A673 (cell line): ENCODE results near the gene FKRP. TPM values are rescaled to one million over a fixed set of nuclear protein-coding genes. Genes with fewer than 3 reads are reported as not detected.

Source experiments
- BruUV-seq: library from RNA; stranded (reverse); fragments of 400-500 nt; replicated peaks from 2 replicates; lab custom pipeline; 2021; lab: Mats Ljungman, UMichigan
- CTCF ChIA-PET: fragments of 300-600 bp; sonication (Branson Sonifier 250); formaldehyde crosslinking; loops from one replicate; lab custom pipeline; 2022; ENCODE audit warnings: antibody characterized with exemption; lab: Charles Lee
- POLR2A ChIA-PET: fragments of 300-600 bp; sonication (Branson Sonifier 250); formaldehyde crosslinking; loops from one replicate; lab custom pipeline; 2022; ENCODE audit warnings: antibody characterized with exemption; ENCODE audit not compliant: low non-redundant PET; lab: Charles Lee
- DNase-seq: peaks from one replicate; pipeline ENCODE4 v3.0.0-alpha.2; 2015; ENCODE audit warnings: low spot score
- H3K27ac ChIP-seq: fragments of 200-600 bp; sonication (generic); 2 replicates; pipeline ENCODE4 v1.5.1; 2016; ENCODE audit warnings: mixed run types, low read depth, mild to moderate bottlenecking, mixed read lengths, antibody characterized with exemption, low read length; ENCODE audit not compliant: poor library complexity, severe bottlenecking
- H3K27me3 ChIP-seq: fragments of 200-600 bp; sonication (generic); replicated peaks from 2 replicates; pipeline ENCODE4 v1.6.1; 2017; ENCODE audit warnings: mixed run types, low read depth, mild to moderate bottlenecking, mixed read lengths, antibody characterized with exemption, low read length; ENCODE audit not compliant: insufficient read depth, poor library complexity
- H3K36me3 ChIP-seq: fragments of 200-600 bp; sonication (generic); 2 replicates; pipeline ENCODE4 v1.6.1; 2016; ENCODE audit warnings: mixed run types, mild to moderate bottlenecking, mixed read lengths, antibody characterized with exemption, low read length; ENCODE audit not compliant: insufficient read depth, poor library complexity, severe bottlenecking
- H3K4me1 ChIP-seq: fragments of 200-600 bp; sonication (generic); 2 replicates; pipeline ENCODE4 v1.6.1; 2017; ENCODE audit warnings: mixed run types, mild to moderate bottlenecking, mixed read lengths, antibody characterized with exemption, low read length; ENCODE audit not compliant: insufficient read depth, poor library complexity, severe bottlenecking
- H3K4me3 ChIP-seq: fragments of 200-600 bp; sonication (generic); 2 replicates; pipeline ENCODE4 v1.5.1; 2016; ENCODE audit warnings: low read depth, mixed run types, mild to moderate bottlenecking, mixed read lengths, low read length; ENCODE audit not compliant: poor library complexity, severe bottlenecking
- H3K9me3 ChIP-seq: fragments of 200-600 bp; sonication (generic); 2 replicates; pipeline ENCODE4 v1.6.1; 2016; ENCODE audit warnings: mixed run types, low read depth, mild to moderate bottlenecking, mixed read lengths, antibody characterized with exemption, low read length; ENCODE audit not compliant: poor library complexity, severe bottlenecking
- EZH2 ChIP-seq: fragments of 200-600 bp; sonication (generic); IDR thresholded peaks from 2 replicates; pipeline ENCODE4 v1.6.1; 2017; ENCODE audit warnings: borderline replicate concordance, low read depth, mild to moderate bottlenecking, mixed read lengths, antibody characterized with exemption, low read length; ENCODE audit not compliant: poor library complexity, severe bottlenecking
- intact Hi-C: fragments of 100-400 bp; cut with micrococcal nuclease; formaldehyde crosslinking; loops from one replicate; pipeline ENCODE4 v1.10.0; 2022; ENCODE audit not compliant: unreplicated experiment
- total RNA-seq: library from RNA; stranded (reverse); gene quantifications from 2 replicates; pipeline ENCODE4 v1.2.3, GENCODE V29; 2021
- TF ChIP-seq, protein P1 (sequence below): fragments of 300-800, 200-600 bp; sonication (generic); conservative IDR thresholded peaks from 2 replicates; pipeline ENCODE4 v1.5.1; 2017; ENCODE audit warnings: low read depth, mild to moderate bottlenecking, antibody characterized with exemption, low read length, moderate library complexity, mixed read lengths

FKRP gene
- total RNA-seq, 1 experiment from 2014 or later = 23.6 TPM

DNA sequence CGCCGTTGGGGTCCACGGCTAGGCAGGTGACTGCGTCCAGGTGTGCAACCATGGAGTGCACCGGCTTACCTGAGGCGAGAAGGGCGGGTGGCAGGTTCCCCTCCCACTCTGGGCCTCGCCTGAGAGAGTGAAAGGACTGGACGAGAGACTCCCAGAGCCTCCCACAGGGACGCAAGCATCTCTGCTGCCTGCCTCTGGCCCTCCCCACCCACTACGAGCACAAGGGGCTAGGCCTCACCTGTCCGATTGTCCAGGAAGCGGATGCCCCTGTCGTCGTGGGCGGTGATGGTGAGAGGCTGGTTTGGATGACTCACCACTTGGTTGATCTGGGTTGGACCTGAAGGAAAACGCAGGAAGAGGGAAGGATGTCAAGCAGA is 23.9 kb upstream of the FKRP start:
- no peaks in the 10 kb centered on the region for H3K27me3 ChIP-seq
- TF ChIP-seq EZH2 = no peak
- intact Hi-C loops = no loop called here
- no peak for DNase-seq
- no peak overlapping the region for H3K4me3 ChIP-seq
- no peak overlapping the region for H3K27ac ChIP-seq
- ChIA-PET CTCF (no interaction called here), POLR2A (no interaction called here)
- BruUV-seq = no TSS peak
- peaks cover 62% of the 10 kb centered on the region for H3K36me3 ChIP-seq
- H3K4me1 ChIP-seq = peaks cover 5% of the 10 kb centered on the region
- no peaks in the 10 kb centered on the region for H3K9me3 ChIP-seq

DNA sequence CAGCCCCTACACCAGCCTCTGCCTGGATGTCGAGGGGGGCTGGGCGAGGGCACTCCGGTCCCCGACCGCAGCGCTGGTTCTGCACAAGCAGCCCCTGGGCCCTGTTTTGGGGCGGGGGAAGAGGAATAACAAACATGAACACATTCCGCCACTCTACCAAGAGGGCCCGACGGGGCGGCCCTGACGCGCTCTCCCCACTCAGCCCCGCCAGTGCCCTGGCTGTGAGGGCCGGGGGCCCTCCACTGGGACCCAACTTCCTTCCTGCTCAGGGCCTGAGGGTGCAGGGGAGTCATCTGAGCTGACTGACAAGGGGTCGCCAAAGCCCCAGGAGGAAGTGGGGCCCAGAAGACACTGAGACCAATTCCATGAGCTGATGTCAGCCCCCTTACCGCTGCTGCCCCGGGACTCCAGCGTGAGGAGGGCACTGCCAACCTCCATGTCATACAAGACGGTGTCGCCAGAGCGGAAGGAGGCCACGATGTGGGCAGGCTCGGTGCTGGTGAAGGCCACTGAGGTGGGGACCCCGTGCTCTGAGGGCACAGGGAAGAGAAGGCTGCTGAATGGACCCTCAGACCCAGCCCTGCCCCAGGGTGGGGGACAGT is 23.3 kb upstream of the FKRP start:
- POLR2A ChIA-PET = interaction anchor here (0.5 kb wide), 1 partner anchor 43 kb away, joined by 10 read pairs; no protein-coding TSS in a partner anchor
- CTCF ChIA-PET = no interaction called here
- DNase-seq = no peak
- H3K27ac ChIP-seq = no peak overlapping the region
- no peaks in the 10 kb centered on the region for H3K9me3 ChIP-seq
- TF ChIP-seq, protein P1, sequence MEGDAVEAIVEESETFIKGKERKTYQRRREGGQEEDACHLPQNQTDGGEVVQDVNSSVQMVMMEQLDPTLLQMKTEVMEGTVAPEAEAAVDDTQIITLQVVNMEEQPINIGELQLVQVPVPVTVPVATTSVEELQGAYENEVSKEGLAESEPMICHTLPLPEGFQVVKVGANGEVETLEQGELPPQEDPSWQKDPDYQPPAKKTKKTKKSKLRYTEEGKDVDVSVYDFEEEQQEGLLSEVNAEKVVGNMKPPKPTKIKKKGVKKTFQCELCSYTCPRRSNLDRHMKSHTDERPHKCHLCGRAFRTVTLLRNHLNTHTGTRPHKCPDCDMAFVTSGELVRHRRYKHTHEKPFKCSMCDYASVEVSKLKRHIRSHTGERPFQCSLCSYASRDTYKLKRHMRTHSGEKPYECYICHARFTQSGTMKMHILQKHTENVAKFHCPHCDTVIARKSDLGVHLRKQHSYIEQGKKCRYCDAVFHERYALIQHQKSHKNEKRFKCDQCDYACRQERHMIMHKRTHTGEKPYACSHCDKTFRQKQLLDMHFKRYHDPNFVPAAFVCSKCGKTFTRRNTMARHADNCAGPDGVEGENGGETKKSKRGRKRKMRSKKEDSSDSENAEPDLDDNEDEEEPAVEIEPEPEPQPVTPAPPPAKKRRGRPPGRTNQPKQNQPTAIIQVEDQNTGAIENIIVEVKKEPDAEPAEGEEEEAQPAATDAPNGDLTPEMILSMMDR = no peak
- TF ChIP-seq EZH2 = no peak
- intact Hi-C loops = no loop called here
- H3K36me3 ChIP-seq = peaks cover 67% of the 10 kb centered on the region
- no TSS peak for BruUV-seq
- H3K4me1 ChIP-seq = peaks cover 3% of the 10 kb centered on the region
- H3K27me3 ChIP-seq = no peaks in the 10 kb centered on the region
- no peak overlapping the region for H3K4me3 ChIP-seq

DNA sequence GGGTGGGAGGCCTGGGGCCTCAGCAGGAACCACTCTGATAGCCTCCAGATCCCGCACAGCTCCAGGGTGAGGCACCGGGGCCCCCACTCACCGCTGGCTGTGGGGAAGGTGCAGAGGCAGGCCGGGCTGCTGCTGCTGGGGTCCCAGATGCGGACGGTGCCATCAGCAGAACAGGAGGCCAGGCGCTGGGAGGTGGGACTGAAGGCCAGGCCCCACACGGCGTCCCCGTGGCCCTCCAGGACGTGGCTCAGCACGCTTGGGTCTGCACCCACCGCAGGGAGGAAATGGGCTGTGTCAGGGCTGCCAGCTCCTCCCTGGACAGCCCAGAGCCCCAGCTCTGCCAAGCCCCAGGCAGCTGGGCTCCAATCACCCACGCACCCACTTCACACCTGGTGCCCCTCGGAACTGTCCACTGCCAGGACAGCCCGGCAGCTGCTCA is 22.8 kb upstream of the FKRP start:
- intact Hi-C loops = no loop called here
- H3K4me3 ChIP-seq = no peak overlapping the region
- H3K4me1 ChIP-seq = no peaks in the 10 kb centered on the region
- H3K9me3 ChIP-seq = no peaks in the 10 kb centered on the region
- peaks cover 72% of the 10 kb centered on the region for H3K36me3 ChIP-seq
- TF ChIP-seq, protein P1 = no peak
- no peak for TF ChIP-seq EZH2
- CTCF ChIA-PET = no interaction called here
- POLR2A ChIA-PET = interaction anchor here (0.5 kb wide), 1 partner anchor 42 kb away, joined by 10 read pairs; no protein-coding TSS in a partner anchor
- BruUV-seq = no TSS peak
- no peak for DNase-seq
- H3K27ac ChIP-seq = no peak overlapping the region
- H3K27me3 ChIP-seq = no peaks in the 10 kb centered on the region

DNA sequence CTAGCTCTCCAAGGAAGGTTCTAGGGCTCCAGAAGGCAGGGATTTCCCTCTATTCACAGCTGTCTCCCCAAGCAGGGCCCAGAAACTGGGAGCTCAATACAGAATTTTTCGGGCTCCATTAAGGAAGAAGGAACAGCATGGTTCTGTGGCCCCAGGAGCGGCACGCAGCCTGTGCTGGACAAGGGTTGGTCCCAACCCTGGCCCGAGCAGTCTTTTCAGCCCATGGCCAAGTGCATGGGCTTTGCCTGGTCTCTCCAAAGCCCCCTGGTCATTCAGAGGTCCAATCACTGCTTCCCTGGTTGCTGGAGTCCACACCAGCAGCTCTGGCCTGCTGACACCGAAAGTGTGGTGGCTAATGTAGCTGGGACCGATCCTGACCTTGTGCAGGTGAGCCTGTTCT is 22.4 kb upstream of the FKRP start:
- Histone ChIP-seq H3K27me3 (no peaks in the 10 kb centered on the region), H3K9me3 (no peaks in the 10 kb centered on the region), H3K27ac (no peak overlapping the region), H3K4me1 (no peaks in the 10 kb centered on the region), H3K4me3 (no peak overlapping the region), H3K36me3 (peaks cover 77% of the 10 kb centered on the region)
- TF ChIP-seq EZH2 = no peak
- TF ChIP-seq, protein P1 = no peak
- ChIA-PET CTCF (no interaction called here), POLR2A (no interaction called here)
- no TSS peak for BruUV-seq
- no peak for DNase-seq
- intact Hi-C loops = no loop called here
